A673 (cell line): ENCODE data around the gene ZNF428. TPM values are rescaled to one million over a fixed set of nuclear protein-coding genes. Genes with fewer than 3 reads are reported as not detected.
"Not testable (repeated sequence)": the region's sequence is repeated elsewhere in the genome, so short reads cannot be mapped to it uniquely, and the experiment has no call there.

Source experiments
- BruUV-seq: library from RNA; stranded (reverse); fragments of 400-500 nt; replicated peaks from 2 replicates; lab custom pipeline; 2021; lab: Mats Ljungman, UMichigan
- CTCF ChIA-PET: fragments of 300-600 bp; sonication (Branson Sonifier 250); formaldehyde crosslinking; loops from one replicate; lab custom pipeline; 2022; ENCODE audit warnings: antibody characterized with exemption; lab: Charles Lee
- POLR2A ChIA-PET: fragments of 300-600 bp; sonication (Branson Sonifier 250); formaldehyde crosslinking; loops from one replicate; lab custom pipeline; 2022; ENCODE audit warnings: antibody characterized with exemption; ENCODE audit not compliant: low non-redundant PET; lab: Charles Lee
- DNase-seq: peaks from one replicate; pipeline ENCODE4 v3.0.0-alpha.2; 2015; ENCODE audit warnings: low spot score
- H3K27ac ChIP-seq: fragments of 200-600 bp; sonication (generic); 2 replicates; pipeline ENCODE4 v1.5.1; 2016; ENCODE audit warnings: mixed run types, low read depth, mild to moderate bottlenecking, mixed read lengths, antibody characterized with exemption, low read length; ENCODE audit not compliant: poor library complexity, severe bottlenecking
- H3K27me3 ChIP-seq: fragments of 200-600 bp; sonication (generic); replicated peaks from 2 replicates; pipeline ENCODE4 v1.6.1; 2017; ENCODE audit warnings: mixed run types, low read depth, mild to moderate bottlenecking, mixed read lengths, antibody characterized with exemption, low read length; ENCODE audit not compliant: insufficient read depth, poor library complexity
- H3K36me3 ChIP-seq: fragments of 200-600 bp; sonication (generic); 2 replicates; pipeline ENCODE4 v1.6.1; 2016; ENCODE audit warnings: mixed run types, mild to moderate bottlenecking, mixed read lengths, antibody characterized with exemption, low read length; ENCODE audit not compliant: insufficient read depth, poor library complexity, severe bottlenecking
- H3K4me1 ChIP-seq: fragments of 200-600 bp; sonication (generic); 2 replicates; pipeline ENCODE4 v1.6.1; 2017; ENCODE audit warnings: mixed run types, mild to moderate bottlenecking, mixed read lengths, antibody characterized with exemption, low read length; ENCODE audit not compliant: insufficient read depth, poor library complexity, severe bottlenecking
- H3K4me3 ChIP-seq: fragments of 200-600 bp; sonication (generic); 2 replicates; pipeline ENCODE4 v1.5.1; 2016; ENCODE audit warnings: low read depth, mixed run types, mild to moderate bottlenecking, mixed read lengths, low read length; ENCODE audit not compliant: poor library complexity, severe bottlenecking
- H3K9me3 ChIP-seq: fragments of 200-600 bp; sonication (generic); 2 replicates; pipeline ENCODE4 v1.6.1; 2016; ENCODE audit warnings: mixed run types, low read depth, mild to moderate bottlenecking, mixed read lengths, antibody characterized with exemption, low read length; ENCODE audit not compliant: poor library complexity, severe bottlenecking
- CTCF ChIP-seq: fragments of 300-800, 200-600 bp; sonication (generic); conservative IDR thresholded peaks from 2 replicates; pipeline ENCODE4 v1.5.1; 2017; ENCODE audit warnings: low read depth, mild to moderate bottlenecking, antibody characterized with exemption, low read length, moderate library complexity, mixed read lengths
- EZH2 ChIP-seq: fragments of 200-600 bp; sonication (generic); IDR thresholded peaks from 2 replicates; pipeline ENCODE4 v1.6.1; 2017; ENCODE audit warnings: borderline replicate concordance, low read depth, mild to moderate bottlenecking, mixed read lengths, antibody characterized with exemption, low read length; ENCODE audit not compliant: poor library complexity, severe bottlenecking
- intact Hi-C: fragments of 100-400 bp; cut with micrococcal nuclease; formaldehyde crosslinking; loops from one replicate; pipeline ENCODE4 v1.10.0; 2022; ENCODE audit not compliant: unreplicated experiment
- total RNA-seq: library from RNA; stranded (reverse); gene quantifications from 2 replicates; pipeline ENCODE4 v1.2.3, GENCODE V29; 2021

Gene ZNF428
- total RNA-seq, 1 experiment from 2014 or later = 65.7 TPM

GRCh38 chr19:43652546-43652874 is 33.1 kb upstream of the ZNF428 start:
- Histone ChIP-seq H3K27ac (no peak overlapping the region), H3K27me3 (no peaks in the 10 kb centered on the region), H3K9me3 (no peaks in the 10 kb centered on the region), H3K4me1 (no peaks in the 10 kb centered on the region), H3K4me3 (no peak overlapping the region), H3K36me3 (peaks cover 53% of the 10 kb centered on the region)
- intact Hi-C loops = loop anchor here (1.0 kb wide), 1 partner anchor 56 kb away; the partner anchor contains the start of genes IRGQ and ZNF576
- DNase-seq = no peak
- no TSS peak for BruUV-seq
- CTCF ChIA-PET = no interaction called here
- no peak for TF ChIP-seq EZH2
- POLR2A ChIA-PET = no interaction called here

GRCh38 chr19:43651758-43652545 is 32.5 kb upstream of the ZNF428 start:
- Histone ChIP-seq H3K27ac (no peak overlapping the region), H3K36me3 (peaks cover 53% of the 10 kb centered on the region), H3K9me3 (no peaks in the 10 kb centered on the region), H3K4me3 (no peak overlapping the region), H3K27me3 (no peaks in the 10 kb centered on the region), H3K4me1 (no peaks in the 10 kb centered on the region)
- BruUV-seq = no TSS peak
- intact Hi-C loops = loop anchor here (1.0 kb wide), 1 partner anchor 56 kb away; the partner anchor contains the start of genes IRGQ and ZNF576
- peak; percentile 76 for DNase-seq
- TF ChIP-seq CTCF (peak; percentile 77), EZH2 (no peak)
- POLR2A ChIA-PET = no interaction called here
- CTCF ChIA-PET = no interaction called here

GRCh38 chr19:43650276-43650675 is 30.8 kb upstream of the ZNF428 start:
- BruUV-seq, H3K9me3 ChIP-seq, POLR2A ChIA-PET, intact Hi-C loops, H3K27ac ChIP-seq, H3K4me3 ChIP-seq, DNase-seq, H3K27me3 ChIP-seq, H3K4me1 ChIP-seq: not testable (repeated sequence)
- H3K36me3 ChIP-seq = peaks cover 43% of the 10 kb centered on the region
- CTCF ChIA-PET = interaction anchor here (0.5 kb wide), 1 partner anchor 35 kb away, joined by 4 read pairs; no protein-coding TSS in a partner anchor

GRCh38 chr19:43649514-43649913 is 30.1 kb upstream of the ZNF428 start:
- no peaks in the 10 kb centered on the region for H3K27me3 ChIP-seq
- no peak overlapping the region for H3K4me3 ChIP-seq
- ChIA-PET POLR2A (no interaction called here), CTCF (interaction anchor here (0.5 kb wide), 1 partner anchor 34 kb away, joined by 4 read pairs; no protein-coding TSS in a partner anchor)
- TF ChIP-seq EZH2 = no peak
- no peak for TF ChIP-seq CTCF
- intact Hi-C loops = no loop called here
- no peak for DNase-seq
- no peak overlapping the region for H3K27ac ChIP-seq
- H3K36me3 ChIP-seq = peaks cover 36% of the 10 kb centered on the region
- BruUV-seq = no TSS peak
- no peaks in the 10 kb centered on the region for H3K4me1 ChIP-seq
- no peaks in the 10 kb centered on the region for H3K9me3 ChIP-seq
